Measurements from ENCODE around the gene GDF7. TPM values are rescaled to one million over a fixed set of nuclear protein-coding genes. Genes with fewer than 3 reads are reported as not detected.

The GDF7 gene
- total RNA-seq, 1 experiment from 2014 or later, result 0.27 TPM

DNA sequence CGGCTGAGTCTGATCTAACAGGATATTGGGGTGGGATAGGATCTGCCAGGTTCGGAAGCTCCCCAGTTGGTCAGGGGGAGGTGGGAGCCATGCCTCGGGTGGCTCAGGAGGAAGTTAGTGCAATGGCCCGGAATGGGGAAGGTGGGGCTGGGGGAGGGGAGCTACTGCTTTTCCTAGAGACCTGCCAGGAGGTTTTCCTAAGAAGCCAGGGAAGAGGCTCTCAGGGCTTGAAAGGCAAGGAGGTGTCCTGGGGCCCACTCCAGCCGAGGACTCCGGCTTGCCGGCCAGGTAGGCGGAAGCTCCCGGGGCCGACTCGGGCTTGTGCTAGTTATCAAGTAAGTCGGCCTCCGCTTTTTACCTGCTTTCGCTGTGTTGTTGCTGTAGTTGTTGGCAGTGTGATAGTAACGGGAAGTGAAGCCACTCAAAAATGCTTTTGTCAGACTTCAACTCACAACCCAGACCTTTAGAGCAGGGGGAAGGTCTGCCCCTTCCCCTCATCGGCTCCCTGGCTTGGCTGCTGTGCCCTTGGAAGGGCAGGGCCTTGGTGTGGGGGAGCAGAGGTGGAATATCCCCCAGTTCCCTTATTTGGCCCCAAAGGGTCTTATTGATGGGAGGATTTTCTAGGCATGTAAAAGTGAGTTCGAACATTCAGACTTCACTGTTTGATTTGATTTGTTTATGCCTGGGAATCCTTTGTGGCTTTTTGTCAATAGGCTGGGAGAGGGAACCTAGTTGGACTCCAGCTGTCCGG, 5.4 kb downstream of the GDF7 start:
- DNase-seq (ENCODE audit: low read depth), result no peak

DNA sequence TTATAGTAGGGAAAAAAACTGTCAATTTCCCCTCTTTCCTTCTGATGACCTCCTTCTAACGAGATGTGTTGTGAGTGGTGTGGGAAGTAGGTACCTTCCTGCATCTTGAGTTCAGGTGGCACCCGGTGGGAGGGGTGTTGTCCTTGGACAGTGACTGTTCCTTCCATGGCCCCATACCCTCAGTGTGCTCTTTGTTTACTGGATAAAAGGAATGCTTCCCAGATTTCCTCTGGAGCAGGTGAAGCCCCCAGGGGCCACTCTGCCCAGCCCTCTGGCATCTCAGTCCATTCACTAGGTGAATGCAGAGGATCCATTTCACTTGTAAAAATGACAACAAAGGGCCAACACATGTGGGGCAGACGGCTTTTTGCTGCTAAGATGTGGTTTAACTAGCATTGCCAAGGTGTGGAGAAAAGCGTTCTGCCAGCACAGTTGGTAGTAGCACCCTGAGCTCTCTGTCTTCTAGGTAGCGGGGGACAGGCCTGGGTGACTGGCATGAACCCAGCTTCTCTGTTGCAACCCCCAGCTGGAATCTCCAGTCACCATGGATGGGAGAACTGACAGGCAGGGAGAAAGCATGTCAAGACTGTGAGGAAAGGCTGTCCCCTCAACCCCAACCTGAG, 6.9 kb downstream of the GDF7 start:
- no peak for DNase-seq (ENCODE audit: low read depth)

DNA sequence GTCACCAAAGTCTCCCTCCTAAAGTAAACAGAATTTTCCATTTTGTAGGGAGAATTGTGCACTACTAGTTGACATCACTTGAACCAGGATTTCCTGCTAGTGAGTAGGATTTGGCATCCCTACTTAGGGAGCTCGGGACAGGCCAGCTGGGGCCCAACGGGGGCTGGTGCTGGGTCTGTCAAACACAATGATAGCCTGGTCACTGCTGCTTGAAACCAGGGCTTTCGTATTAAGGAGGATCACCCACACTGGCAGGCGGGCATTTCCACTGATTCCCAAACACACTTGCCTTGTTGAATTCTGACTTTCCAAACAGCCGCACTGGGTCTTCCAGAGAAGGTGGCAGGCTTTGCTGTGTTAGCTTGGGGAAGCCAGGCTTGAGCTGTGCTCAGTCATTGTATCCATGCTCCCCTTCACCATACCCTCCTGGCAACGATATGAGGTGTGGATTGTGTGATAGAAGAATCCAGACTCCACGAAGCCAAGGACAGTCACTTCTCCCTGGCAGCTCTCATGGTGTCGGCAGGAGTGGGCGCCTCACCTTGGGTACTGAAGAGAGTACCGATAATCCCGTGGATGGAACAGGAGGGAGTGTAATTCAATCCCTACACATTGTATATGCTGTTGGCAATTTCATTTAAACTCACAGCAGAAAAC, 7.5 kb downstream of the GDF7 start:
- no peak for DNase-seq (ENCODE audit: low read depth)

DNA sequence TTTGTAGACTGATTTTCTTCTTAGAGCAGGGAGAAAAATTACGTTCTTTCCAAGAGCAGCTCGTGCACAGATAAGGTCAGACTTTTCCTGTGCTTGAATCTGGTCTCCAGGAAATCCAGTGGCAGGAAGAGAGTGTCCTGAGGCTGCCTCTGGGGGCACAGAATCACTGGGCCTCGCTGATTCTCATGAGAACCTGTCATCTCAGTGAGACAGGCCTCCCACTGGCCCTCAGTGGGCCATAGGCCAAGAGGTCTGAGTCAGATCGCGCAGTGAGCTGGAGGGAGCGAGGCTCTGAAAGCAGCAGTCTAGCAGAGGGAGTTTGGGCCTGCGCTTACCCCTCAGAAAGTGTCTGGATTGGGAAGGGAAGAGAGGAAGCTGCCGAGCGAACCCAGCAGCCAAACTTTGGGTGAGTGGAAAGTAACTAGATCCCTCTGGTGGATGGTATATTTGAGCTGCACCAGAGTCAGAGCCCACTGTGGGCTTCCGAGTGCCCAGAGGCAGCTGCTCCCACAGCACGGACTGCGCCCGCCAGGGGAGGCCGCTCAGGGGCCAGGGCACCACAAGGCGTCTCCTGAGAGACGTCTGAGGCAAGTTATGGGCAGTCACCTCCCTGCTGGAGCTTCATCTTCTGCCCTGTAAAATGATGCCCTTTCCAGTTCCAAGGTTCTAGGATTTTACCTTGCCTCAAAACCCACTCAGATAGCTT, 8.2 kb downstream of the GDF7 start:
- peak; percentile 86 for DNase-seq (ENCODE audit: low read depth)

DNA sequence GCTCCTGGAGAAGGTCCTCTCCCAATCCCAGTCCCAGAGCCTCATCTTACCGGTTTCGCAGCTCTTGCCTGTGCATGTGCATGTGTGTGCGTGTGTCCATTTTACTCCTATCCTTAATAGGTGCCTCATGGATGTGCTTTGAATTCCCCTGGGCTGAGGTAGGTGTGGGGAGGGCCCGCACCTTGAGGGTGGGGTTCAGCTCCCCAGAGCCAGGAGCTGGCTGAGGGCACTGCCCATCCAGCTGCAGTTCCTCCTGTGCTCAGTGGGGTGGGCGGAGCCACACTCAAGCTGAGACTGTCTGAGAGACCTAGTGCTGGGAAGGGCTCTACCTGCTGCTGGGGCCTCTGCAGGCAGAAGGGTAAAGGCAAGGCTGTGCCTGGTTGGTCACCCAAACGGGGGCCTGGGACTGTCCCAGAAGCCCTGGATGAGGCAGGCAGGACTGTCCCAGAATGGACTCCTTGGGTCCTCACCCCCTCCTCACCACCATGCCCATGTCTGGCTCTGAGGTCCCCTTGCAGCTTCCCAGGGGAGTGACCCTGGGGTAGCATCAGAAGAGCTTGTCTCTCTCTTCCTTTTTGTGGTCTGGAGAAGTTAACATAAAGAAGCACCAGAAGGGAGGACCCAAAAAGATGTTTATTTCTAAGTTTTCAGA, 8.9 kb downstream of the GDF7 start:
- no peak for DNase-seq (ENCODE audit: low read depth)

DNA sequence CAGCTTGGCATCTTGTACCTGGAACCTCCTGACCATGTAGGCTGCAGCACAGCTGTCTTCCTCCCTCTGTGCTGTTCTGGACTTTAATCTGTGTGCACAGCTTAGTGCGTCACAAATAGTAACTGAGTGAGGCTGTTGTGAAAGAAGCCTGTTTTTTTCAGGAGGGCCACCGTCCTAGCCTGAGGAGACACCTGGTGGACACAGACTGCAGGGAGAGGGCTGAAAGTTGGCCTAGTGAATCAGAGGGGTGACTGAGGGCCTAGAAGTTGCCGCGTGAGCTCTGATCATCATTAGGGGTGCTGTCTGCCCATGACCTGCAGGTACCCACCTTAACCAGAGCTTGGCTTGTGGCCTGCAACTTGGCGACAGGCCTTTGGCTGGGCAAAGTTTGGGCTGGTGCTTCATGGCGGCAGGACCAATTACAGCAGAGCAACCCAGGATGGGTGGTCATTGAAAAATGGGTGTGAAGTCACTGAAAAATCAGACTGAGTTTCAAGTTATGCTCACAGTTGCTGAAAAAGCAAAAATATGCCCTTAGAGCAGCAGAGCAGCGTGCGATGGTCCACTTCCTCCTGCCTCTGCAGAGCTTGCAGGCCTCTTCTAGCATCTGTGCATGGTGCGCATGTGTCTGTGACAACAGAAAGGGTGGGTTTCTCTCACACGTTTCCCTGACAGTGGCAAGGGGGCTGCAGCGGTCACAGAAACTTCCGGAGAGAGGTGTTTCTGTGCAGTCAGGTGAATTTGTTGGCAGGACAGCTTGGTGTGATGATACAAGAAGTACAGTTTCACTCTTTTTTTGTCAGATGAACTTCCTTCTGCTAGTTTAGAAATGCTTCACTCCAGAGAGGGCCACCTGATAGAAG, 9.6 kb downstream of the GDF7 start:
- no peak for DNase-seq (ENCODE audit: low read depth)

DNA sequence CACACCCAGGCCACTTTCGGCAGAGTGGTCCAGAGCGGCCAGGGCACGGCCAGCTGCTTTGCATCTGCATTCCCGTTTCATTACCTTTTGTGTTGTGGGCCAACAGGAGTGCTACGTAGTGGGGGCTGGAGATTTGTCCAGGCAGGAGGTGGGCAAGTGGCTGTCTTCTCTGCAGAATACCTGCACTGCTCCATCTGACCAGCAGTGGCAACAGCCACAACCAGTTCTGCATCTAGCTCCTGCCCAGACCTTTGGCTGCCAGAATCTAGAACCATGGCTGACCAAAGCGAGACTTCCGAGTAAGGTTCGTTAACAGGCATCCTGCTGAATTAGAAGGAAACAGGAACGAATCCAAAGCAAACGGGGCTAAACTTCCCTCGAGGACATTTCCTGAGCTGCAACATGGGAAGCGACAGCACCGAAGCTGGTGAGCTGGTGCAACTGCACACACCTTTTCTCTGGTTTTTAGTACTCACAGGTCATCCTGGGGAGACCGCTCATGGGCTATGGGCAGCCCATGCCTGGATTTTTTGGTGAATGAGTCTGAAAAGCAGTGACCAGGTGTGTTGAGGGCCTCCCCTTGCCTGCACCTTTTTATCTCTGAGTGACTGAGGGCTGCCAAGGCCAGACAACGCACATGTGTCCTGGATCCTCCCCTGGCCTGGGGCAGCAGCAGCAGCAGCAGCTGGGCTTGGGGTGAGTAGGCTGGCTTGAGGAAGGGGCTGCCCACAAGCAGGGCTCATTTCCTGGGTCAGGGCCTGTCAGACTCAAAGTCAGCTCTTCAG, 10.5 kb downstream of the GDF7 start:
- DNase-seq (ENCODE audit: low read depth), result no peak

DNA sequence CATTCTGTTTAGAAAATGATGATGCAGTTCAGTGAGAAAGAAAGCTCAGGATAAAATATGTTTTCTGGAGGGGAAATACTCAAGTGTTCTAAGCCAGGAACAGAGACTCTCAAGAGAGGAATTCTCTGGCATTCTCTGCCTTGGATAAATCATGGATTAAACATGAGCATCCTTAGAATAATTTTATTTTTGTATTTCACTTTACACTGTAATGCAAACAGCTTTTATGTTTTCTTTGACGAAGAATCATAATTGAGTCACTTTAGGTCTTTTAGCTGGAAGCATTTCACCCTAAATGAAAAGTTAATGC, 11.1 kb downstream of the GDF7 start:
- no peak for DNase-seq (ENCODE audit: low read depth)

DNA sequence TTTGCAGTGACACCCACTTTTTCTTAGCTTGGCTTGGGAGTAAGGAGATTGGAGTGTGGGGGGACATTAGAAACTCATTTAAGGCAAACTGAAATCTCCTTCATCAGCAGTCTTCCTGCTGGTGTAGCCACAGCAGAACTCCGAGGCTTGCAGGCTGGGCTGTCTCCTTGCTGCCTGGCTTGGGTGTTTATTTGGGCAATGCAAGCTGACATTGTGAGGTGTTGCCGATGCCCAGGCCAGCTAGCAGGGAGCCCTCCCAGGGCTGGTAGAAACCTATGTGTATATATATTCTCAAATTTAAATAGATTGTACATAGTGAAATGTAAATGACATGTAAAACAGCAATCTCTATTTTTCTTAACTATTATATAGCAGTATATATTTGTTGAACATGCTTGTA, 11.8 kb downstream of the GDF7 start:
- DNase-seq (ENCODE audit: low read depth), result no peak

DNA sequence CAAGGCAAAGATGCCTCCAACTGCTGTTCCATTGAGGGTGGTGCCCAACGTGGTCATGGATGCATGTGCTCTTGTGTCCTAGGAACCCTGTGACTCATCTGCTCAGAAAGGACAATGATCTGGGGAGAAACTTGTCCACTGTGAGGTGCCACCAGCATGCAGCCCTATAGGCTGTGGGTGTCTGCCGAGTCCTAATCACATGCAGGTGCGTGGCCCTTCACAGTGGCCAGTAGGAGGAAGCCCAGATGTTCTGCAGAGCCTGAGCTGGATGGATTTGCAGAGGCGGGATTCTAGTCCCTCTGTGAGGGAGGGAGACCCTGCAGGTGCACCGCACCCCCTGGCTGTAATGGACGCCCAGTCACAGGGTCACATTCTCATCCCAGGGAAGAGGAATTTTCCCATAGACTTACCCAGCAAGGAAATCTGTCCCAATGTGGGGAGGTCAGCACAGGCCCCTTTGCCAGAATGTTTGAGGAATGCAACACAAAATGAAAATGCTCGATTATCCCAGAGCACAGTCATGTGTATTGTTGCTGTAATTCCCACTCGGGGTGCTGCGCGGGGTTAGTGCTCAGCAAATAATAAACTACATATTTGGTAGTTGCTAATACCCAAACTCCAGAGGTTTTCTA, 13.9 kb downstream of the GDF7 start:
- DNase-seq (ENCODE audit: low read depth), result no peak

DNA sequence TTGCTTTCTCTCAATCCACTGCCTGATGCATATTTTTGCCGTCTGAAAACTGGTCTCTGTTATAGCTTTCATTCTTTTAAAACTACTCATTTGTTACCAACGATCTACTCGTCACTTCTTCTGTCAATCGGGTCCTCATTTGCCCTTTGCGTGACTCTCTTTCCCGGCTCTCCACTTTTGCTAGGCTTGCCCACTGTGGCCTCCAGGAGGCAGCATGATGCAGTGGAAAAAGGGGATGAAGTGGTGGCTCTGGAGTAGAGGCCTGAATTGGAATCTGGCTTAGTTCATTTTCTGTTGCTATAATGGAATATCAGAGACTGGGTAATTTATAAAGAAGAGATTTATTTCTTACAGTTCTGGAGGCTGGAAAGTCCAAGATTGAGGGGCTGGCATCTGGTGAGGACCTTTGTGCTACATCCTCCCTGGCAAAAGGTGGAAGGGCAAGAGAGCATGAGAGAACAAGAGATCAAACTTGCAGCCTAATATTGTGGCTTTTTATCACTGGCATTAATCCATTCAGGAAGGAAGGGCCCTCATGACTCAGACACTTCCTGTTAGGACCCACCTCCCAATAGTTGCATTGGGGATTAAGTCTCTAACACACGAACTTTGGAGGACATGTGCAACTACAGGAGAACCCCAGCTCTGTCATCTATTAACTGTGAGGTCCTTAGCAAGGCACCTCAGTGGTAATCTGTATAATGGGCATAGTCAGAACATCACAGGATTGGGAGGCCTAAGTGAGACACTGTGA, 15.4 kb downstream of the GDF7 start:
- DNase-seq (ENCODE audit: low read depth), result no peak

DNA sequence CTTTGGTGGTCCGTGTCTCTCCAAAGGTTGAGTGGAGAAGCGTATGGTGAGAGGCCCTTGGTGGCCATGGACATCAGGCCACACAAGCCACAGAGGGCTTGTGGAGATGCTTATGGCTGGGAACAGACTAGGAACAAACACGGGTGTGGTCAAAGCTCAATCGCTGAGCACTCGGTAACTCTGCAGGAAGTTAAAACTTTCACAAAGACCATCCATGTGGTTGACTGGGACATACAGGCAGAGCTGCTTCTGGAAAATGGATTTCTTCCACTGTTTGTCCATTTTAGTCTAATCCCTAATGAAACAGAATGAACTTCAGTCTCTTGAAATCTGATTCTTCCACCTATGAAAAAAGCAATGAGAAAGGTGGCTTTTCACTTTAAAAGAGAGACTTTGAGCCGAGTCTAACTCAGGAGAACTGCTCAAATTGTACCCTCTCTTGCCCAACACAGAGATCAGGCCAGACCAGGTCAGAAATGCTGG, 17.7 kb downstream of the GDF7 start:
- DNase-seq (ENCODE audit: low read depth), result no peak

DNA sequence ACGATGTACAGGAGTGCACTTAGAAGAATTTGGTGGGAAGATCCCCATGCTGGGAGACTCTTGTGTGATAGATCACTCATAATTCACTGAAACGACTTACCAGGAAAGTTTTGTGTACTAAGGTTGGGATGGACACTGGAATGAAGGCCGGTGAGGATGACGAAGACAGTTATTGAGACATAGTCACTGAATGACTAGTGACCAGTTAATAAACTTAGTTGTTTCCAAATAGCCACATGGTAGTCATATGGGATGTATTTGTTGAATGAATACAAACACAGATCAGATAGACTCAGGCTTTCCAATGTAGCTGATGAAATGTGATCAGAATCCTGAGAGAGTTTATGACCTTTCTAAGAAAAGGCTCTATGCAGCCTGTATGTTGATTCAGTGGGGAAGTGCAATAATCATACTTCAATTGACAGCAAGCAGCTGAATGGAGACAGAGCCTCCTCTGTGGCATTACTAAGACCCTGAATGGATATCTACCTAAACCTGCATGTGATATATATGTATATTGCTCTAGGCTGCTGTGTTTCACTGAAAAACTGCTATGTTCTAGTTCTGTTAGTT, 20.4 kb downstream of the GDF7 start:
- DNase-seq (ENCODE audit: low read depth), result no peak

DNA sequence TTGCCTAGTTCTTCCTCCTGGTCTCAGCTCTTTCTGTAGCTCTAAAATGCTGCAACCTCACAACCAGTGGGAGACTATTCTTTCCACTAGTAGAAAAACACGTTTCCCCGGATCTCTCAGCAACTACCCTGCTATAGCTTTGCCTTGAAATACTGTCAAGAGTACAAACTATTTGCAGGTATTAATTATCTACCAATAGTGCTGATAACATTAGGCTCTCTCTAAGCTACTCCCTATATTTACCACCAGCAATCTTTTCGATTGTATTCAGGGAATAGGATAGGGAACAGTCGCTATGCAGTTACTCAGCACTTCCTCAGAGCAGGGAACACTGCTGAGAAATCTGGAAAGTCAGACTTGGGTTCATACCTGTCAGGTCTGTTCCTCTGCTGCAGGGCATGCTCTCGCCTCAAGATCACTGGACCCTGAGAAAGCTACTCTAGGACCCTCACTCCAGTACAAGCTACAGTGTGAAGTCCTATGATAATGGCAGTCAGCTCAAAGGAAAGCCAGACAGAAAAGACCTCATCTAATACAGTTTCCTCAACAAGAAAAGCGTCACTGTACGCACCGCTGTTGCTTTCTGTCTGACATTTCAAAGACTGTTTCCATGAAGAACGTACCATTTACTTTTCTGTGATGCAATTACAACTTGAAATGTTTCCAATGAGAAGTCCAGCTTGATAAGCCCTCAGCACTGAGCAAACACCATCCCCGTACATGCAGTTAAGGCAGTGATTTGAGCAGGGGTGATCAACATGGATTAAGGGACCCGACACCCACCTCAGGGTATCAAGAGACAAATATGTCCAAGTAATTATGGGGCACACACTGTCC, 22.7 kb downstream of the GDF7 start:
- DNase-seq (ENCODE audit: low read depth), result no peak

DNA sequence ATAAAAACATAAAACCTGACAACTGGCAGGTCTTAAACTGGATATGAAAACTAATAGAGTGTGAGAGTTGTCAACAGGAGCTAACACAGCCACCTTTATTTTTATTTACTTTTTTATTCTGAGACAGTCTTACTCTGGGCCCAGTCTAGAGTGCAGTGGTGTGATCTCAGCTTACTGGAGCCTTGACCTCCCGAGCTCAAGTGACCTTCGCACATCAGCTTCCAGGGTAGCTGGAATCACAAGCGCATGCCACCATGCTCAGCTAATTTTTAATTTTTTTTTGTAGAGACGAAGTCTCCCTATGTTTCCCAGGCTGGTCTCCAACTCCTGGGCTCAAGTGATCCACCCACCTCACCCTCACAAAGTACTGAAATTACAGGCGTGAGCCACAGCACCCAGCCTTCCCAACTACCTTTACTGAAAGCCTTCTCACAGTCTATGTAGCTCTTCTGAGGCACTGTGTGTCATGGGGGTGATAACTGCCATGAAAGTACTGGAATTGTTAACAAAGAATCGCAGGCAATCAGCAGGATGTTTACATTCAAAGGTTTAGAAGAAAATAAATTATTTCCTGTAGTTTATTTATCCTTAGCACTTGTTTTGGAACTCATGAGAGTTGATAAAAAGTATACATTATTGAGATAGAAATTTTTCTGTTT, 24.3 kb downstream of the GDF7 start:
- DNase-seq (ENCODE audit: low read depth), result no peak

DNA sequence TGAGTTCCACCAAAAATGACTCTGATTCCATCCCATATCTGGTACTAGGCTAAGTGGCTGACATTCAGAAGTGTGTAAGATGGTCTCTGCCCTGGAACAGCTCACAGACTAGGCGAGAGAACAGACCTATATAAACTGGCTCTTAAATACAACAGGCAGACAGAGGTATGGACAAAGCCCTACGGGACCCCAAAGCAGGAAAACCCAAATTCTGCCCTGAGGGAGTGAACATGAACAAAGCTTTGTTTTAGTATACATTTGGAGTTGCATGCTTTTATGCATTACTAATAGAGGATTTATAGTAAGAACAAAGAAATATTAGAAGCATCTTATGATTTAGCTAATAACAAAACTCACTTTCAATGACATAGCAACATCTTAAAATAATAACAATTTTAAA, 25.1 kb downstream of the GDF7 start:
- DNase-seq (ENCODE audit: low read depth), result no peak

DNA sequence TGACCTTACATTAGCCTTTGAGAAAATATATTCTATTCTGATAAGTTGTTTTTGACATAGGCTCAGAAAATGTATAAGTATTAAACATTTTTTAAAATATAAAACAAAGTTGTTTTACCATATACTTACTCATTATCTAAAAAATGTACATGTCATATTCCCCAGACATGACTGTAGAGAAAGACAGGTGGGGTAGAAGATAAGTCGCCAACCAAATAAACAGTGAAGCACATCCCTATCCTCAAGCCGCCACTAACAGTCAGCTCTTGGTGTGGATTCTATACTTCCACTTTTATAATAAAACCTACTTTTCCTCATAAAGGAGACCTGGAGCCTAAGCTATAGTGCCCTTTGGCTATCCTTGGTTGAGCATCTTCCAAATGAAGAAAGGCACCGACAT, 26.4 kb downstream of the GDF7 start:
- DNase-seq (ENCODE audit: low read depth), result no peak
